Endothelial cell of umbilical vein (primary cell): ENCODE results near the gene KCNJ6. TPM values are rescaled to one million over a fixed set of nuclear protein-coding genes. Genes with fewer than 3 reads are reported as not detected.
"Not testable (repeated sequence)": the region's sequence is repeated elsewhere in the genome, so short reads cannot be mapped to it uniquely, and the experiment has no call there.

Experiments used
- BruUV-seq: library from RNA; stranded (reverse); fragments of 400-500 nt; replicated peaks from 2 replicates; lab custom pipeline; 2021; lab: Mats Ljungman, UMichigan
- CTCF ChIA-PET: fragments of 300-600, 350-600 bp; sonication (Branson Sonifier 250); formaldehyde crosslinking; loops from one replicate; lab custom pipeline; 2021; ENCODE audit warnings: antibody characterized with exemption, inconsistent platforms; lab: Charles Lee
- POLR2A ChIA-PET: fragments of 300-600, 350-600 bp; sonication (Branson Sonifier 250); formaldehyde crosslinking; loops from one replicate; lab custom pipeline; 2021; ENCODE audit warnings: antibody characterized with exemption, inconsistent platforms; lab: Charles Lee
- DNase-seq: peaks from one replicate; pipeline ENCODE4 v3.0.0-alpha.2; 2011; ENCODE audit warnings: low read depth, low spot score
- FAIRE-seq: peaks from 2 replicates; lab custom pipeline; 2011; peaks lifted over from hg19 to GRCh38; lab: Jason Lieb, UNC
- H2AFZ ChIP-seq: 2 replicates; pipeline ENCODE4 v1.6.0; 2012; ENCODE audit warnings: low read depth, low read length, control low read depth, inconsistent platforms
- H3K27ac ChIP-seq: 2 replicates; pipeline ENCODE4 v1.5.1; 2011; ENCODE audit warnings: low read depth, mild to moderate bottlenecking, control low read depth, low read length, moderate library complexity; ENCODE audit not compliant: insufficient read depth
- H3K27me3 ChIP-seq, 2 experiments: 2 replicates each; pipeline versions ENCODE4 v1.6.0 to v1.6.1; 2011; ENCODE audit warnings: low read length in 2 of 2, mixed read lengths in 1 of 2; ENCODE audit not compliant: control insufficient read depth in 2 of 2, insufficient read depth in 2 of 2
- H3K36me3 ChIP-seq, 2 experiments: 2 replicates in 1 of 2; 3 replicates in 1 of 2; pipeline ENCODE4 v1.5.1; 2011; ENCODE audit warnings: low read length in 2 of 2, mild to moderate bottlenecking in 1 of 2, moderate library complexity in 1 of 2; ENCODE audit not compliant: control insufficient read depth in 2 of 2, insufficient read depth in 2 of 2; ENCODE audit errors: extremely low read depth in 1 of 2
- H3K4me1 ChIP-seq: 3 replicates; pipeline ENCODE4 v1.5.1; 2011; ENCODE audit warnings: mild to moderate bottlenecking, low read length; ENCODE audit not compliant: control insufficient read depth, insufficient read depth; ENCODE audit errors: extremely low read depth
- H3K4me2 ChIP-seq: 2 replicates; pipeline ENCODE4 v1.6.1; 2011; ENCODE audit warnings: low read length, control low read depth, mixed read lengths; ENCODE audit not compliant: insufficient read depth
- H3K4me3 ChIP-seq, 3 experiments: fragments of 200-600 bp in 1 of 3; sonication (generic), shearing (Covaris generic) in 1 of 3; replicated peaks in 1 of 3; 2 replicates each; pipeline ENCODE4 v1.5.1; 2011 to 2016; ENCODE audit warnings: control low read depth in 3 of 3, low read length in 3 of 3, mild to moderate bottlenecking in 2 of 3, inconsistent platforms in 1 of 3, low read depth in 1 of 3, moderate library complexity in 1 of 3; ENCODE audit not compliant: insufficient read depth in 1 of 3
- H3K79me2 ChIP-seq: 2 replicates; pipeline ENCODE4 v1.6.0; 2012; ENCODE audit warnings: low read length, inconsistent platforms; ENCODE audit not compliant: control insufficient read depth, insufficient read depth
- H3K9ac ChIP-seq: replicated peaks from 2 replicates; pipeline ENCODE3; 2011; ENCODE audit warnings: low read length, control low read depth; ENCODE audit not compliant: insufficient read depth; ENCODE audit errors: extremely low read depth
- H3K9me1 ChIP-seq: replicated peaks from 3 replicates; pipeline ENCODE4 v1.6.0; 2011; ENCODE audit warnings: mild to moderate bottlenecking, low read length; ENCODE audit not compliant: control insufficient read depth, insufficient read depth; ENCODE audit errors: extremely low read depth
- H3K9me3 ChIP-seq: replicated peaks from 2 replicates; pipeline ENCODE4 v1.5.1; 2012; ENCODE audit warnings: low read length, inconsistent platforms; ENCODE audit not compliant: control insufficient read depth, insufficient read depth
- H4K20me1 ChIP-seq: replicated peaks from 2 replicates; pipeline ENCODE3; 2011; ENCODE audit warnings: mild to moderate bottlenecking, low read length; ENCODE audit not compliant: control insufficient read depth, insufficient read depth; ENCODE audit errors: extremely low read depth
- CTCF ChIP-seq, 2 donors: IDR thresholded peaks; 1 replicate in 1 of 2; 2 replicates in 1 of 2; pipeline ENCODE4 v1.5.1; 2011; ENCODE audit warnings: low read length in 2 of 2, mild to moderate bottlenecking in 2 of 2, moderate library complexity in 2 of 2, control low read depth in 1 of 2, inconsistent platforms in 1 of 2, low read depth in 1 of 2; ENCODE audit not compliant: insufficient read depth in 1 of 2; ENCODE audit errors: extremely low read depth in 1 of 2
- EZH2 ChIP-seq: IDR thresholded peaks from 2 replicates; pipeline ENCODE4 v1.6.1; 2012; ENCODE audit warnings: borderline replicate concordance, low read depth, mild to moderate bottlenecking, moderate library complexity, low read length, inconsistent platforms; ENCODE audit not compliant: severe bottlenecking
- JUN ChIP-seq: IDR thresholded peaks from 2 replicates; pipeline ENCODE4 v1.6.1; 2011; ENCODE audit warnings: borderline replicate concordance, low read depth; ENCODE audit not compliant: insufficient read length, insufficient read depth
- MAX ChIP-seq: IDR thresholded peaks from 2 replicates; pipeline ENCODE4 v1.6.1; 2011; ENCODE audit not compliant: insufficient read depth, insufficient read length
- POLR2A ChIP-seq: IDR thresholded peaks from 2 replicates; pipeline ENCODE4 v1.6.1; 2012; ENCODE audit warnings: low read depth, mild to moderate bottlenecking, control low read depth, low read length
- dilution Hi-C: fragments of 300-500 bp; cut with MboI; formaldehyde crosslinking; loops from one replicate; pipeline ENCODE4 v1.15.0; 2019; ENCODE audit warnings: low sequenced_read_pairs; ENCODE audit not compliant: extremely low pct_ligation_motif_present
- intact Hi-C: fragments of 100-400 bp; cut with micrococcal nuclease; formaldehyde crosslinking; loops from one replicate; pipeline ENCODE4 v1.10.0; 2022
- polyA plus RNA-seq, 4 experiments: library from polyadenylated mRNA; depleted of rRNA in 3 of 4; stranded (reverse) in 3 of 4; unstranded in 1 of 4; fragments of >200 nt; gene quantifications; 2 replicates each; pipeline versions ENCODE4 v1.2.1 to v1.2.3, GENCODE V29; 2011 to 2012; ENCODE audit warnings: missing spikeins in 1 of 4
- total RNA-seq: library from RNA; stranded (reverse); gene quantifications from 2 replicates; pipeline ENCODE4 v1.2.3, GENCODE V29; 2021

Gene KCNJ6
- total and polyA plus RNA-seq, 2 donors (not counting 3 experiments of a cell fraction or from before 2014, with no cell fraction given): not detected

- TF ChIP-seq MAX (no peak), CTCF (IDR thresholded peaks at IDR 0.05; ENCODE audit: extremely low read depth in 1 of 2, insufficient read depth in 1 of 2, low read depth in 1 of 2, low read length in 2 of 2) (no peak), JUN (no peak), POLR2A (no peak), EZH2 (no peak)
- ChIA-PET CTCF (no interaction called here), POLR2A (no interaction called here)
- peaks cover 2 to 4% of the 10 kb centered on the region in 2 experiments for H3K27me3 ChIP-seq
- no TSS peak for BruUV-seq
- H4K20me1 ChIP-seq: no peaks in the 10 kb centered on the region
- no peak overlapping the region for H3K9ac ChIP-seq
- no peaks in the 10 kb centered on the region for H3K9me1 ChIP-seq
- no peaks in the 10 kb centered on the region for H3K36me3 ChIP-seq
- no peaks in the 10 kb centered on the region for H3K9me3 ChIP-seq
- intact Hi-C loops (no loop called here), dilution Hi-C loops (no loop called here)
- no peak overlapping the region for H2AFZ ChIP-seq
- no peak overlapping the region for H3K4me3 ChIP-seq
- DNase-seq (no peak), FAIRE-seq (no peak)
- no peak overlapping the region for H3K4me2 ChIP-seq
- H3K4me1 ChIP-seq: no peaks in the 10 kb centered on the region
- H3K79me2 ChIP-seq: no peaks in the 10 kb centered on the region
- no peak overlapping the region for H3K27ac ChIP-seq
Observed at GRCh38 chr21:37717534-37717933, 198.7 kb downstream of the KCNJ6 start.

GRCh38 chr21:37712569-37712934 lies 203.7 kb downstream of the KCNJ6 start:
- H3K79me2 ChIP-seq, H3K4me3 ChIP-seq, H3K36me3 ChIP-seq, BruUV-seq, POLR2A ChIA-PET, DNase-seq, H3K9me3 ChIP-seq, H3K9me1 ChIP-seq, H3K4me1 ChIP-seq, H3K4me2 ChIP-seq, H4K20me1 ChIP-seq, H3K27me3 ChIP-seq, H3K9ac ChIP-seq, H2AFZ ChIP-seq, dilution Hi-C loops, H3K27ac ChIP-seq, FAIRE-seq: not testable (repeated sequence)
- CTCF ChIA-PET: interaction anchor here (0.5 to 2.8 kb wide), 37 partner anchors 8 to 831 kb away, joined by 3 to 78 read pairs (median 4); no protein-coding TSS in a partner anchor
- intact Hi-C loops: loop anchor here (1.0 kb wide), 3 partner anchors 204 to 644 kb away; partner anchors contain the start of gene KCNJ6
